ENCODE measurements around the gene RASD2. TPM values are rescaled to one million over a fixed set of nuclear protein-coding genes. Genes with fewer than 3 reads are reported as not detected.
"Not testable (repeated sequence)": the region's sequence is repeated elsewhere in the genome, so short reads cannot be mapped to it uniquely, and the experiment has no call there.

RASD2 gene
- total RNA-seq, 4 donors from 2014 or later: 1.8 to 5.4 (median 1.9) TPM

- TF ChIP-seq POLR2A (IDR thresholded peaks at IDR 0.05): no peak
- Histone ChIP-seq H3K4me1 (no peaks in the 10 kb centered on the region), H3K9me3 (no peaks in the 10 kb centered on the region), H3K27me3 (no peaks in the 10 kb centered on the region), H3K27ac (no peak overlapping the region), H3K36me3 (no peaks in the 10 kb centered on the region), H3K4me3 (no peak overlapping the region)
- intact Hi-C loops (cut with DNase I; ENCODE audit: low total_unique reads) (no loop called here), in situ Hi-C loops (cut with MboI; ENCODE audit: low sequenced_read_pairs in 4 of 4) (no loop called here)
- ATAC-seq (no peak), DNase-seq (no peak)
Observed at GRCh38 chr22:35506259-35506570, 34.4 kb upstream of the RASD2 start.

DNA sequence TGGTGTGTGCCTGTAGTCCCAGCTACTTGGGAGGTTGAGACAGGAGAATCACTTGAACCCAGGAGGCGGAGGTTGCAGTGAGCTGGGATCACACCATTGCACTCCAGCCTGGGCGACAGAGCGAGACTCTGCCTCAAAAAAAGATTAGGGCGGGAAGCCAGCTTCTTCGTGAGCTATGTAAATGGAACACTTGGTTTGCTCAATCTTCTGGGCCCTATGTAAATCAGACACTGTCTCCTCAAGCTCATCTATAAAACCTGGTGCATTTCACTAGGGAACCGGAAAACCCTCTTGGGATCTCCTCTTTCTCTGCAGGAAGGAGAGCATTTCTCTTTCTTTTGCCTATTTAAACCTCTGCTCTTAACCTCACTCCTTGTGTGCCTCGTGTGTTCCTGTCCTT is 32.8 kb upstream of the RASD2 start:
- H3K9me3 ChIP-seq; H3K4me3 ChIP-seq; DNase-seq; H3K4me1 ChIP-seq; H3K27me3 ChIP-seq; in situ Hi-C loops (cut with MboI; ENCODE audit: low sequenced_read_pairs in 4 of 4); H3K27ac ChIP-seq; ATAC-seq; H3K36me3 ChIP-seq; intact Hi-C loops (cut with DNase I; ENCODE audit: low total_unique reads): not testable (repeated sequence)

DNA sequence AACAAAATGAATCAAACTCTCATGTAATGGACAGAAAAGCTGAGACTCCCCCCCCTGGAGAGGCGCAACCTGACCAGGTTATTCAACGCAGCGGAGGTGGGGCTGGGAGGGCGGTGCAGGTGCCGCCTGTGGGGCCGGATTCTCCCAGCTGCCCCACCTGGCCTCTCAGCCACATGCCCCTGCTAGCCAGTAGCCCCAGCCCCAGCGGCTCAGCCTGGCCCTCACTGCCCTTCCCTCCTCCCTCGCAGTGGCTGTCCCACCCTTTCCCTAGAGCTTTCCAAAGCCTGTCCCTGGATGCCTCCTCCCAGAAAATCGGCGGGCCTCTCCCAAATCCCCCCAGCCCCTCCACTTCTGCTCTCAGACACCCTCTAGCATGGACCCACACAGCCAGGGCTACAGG is 31.2 kb upstream of the RASD2 start:
- in situ Hi-C loops (cut with MboI; ENCODE audit: low sequenced_read_pairs in 4 of 4): no loop called here
- no peaks in the 10 kb centered on the region for H3K9me3 ChIP-seq
- TF ChIP-seq, protein P1, sequence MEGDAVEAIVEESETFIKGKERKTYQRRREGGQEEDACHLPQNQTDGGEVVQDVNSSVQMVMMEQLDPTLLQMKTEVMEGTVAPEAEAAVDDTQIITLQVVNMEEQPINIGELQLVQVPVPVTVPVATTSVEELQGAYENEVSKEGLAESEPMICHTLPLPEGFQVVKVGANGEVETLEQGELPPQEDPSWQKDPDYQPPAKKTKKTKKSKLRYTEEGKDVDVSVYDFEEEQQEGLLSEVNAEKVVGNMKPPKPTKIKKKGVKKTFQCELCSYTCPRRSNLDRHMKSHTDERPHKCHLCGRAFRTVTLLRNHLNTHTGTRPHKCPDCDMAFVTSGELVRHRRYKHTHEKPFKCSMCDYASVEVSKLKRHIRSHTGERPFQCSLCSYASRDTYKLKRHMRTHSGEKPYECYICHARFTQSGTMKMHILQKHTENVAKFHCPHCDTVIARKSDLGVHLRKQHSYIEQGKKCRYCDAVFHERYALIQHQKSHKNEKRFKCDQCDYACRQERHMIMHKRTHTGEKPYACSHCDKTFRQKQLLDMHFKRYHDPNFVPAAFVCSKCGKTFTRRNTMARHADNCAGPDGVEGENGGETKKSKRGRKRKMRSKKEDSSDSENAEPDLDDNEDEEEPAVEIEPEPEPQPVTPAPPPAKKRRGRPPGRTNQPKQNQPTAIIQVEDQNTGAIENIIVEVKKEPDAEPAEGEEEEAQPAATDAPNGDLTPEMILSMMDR (IDR thresholded peaks at IDR 0.05 in 4 of 5, conservative IDR thresholded peaks at IDR 0.05 in 1 of 5): no peak
- no peak for TF ChIP-seq POLR2A (IDR thresholded peaks at IDR 0.05)
- intact Hi-C loops (cut with DNase I; ENCODE audit: low total_unique reads): no loop called here
- no peaks in the 10 kb centered on the region for H3K36me3 ChIP-seq
- no peak overlapping the region for H3K27ac ChIP-seq
- DNase-seq: no peak
- no peaks in the 10 kb centered on the region for H3K4me1 ChIP-seq
- H3K27me3 ChIP-seq: no peaks in the 10 kb centered on the region
- H3K4me3 ChIP-seq: no peak overlapping the region
- ATAC-seq: no peak

DNA sequence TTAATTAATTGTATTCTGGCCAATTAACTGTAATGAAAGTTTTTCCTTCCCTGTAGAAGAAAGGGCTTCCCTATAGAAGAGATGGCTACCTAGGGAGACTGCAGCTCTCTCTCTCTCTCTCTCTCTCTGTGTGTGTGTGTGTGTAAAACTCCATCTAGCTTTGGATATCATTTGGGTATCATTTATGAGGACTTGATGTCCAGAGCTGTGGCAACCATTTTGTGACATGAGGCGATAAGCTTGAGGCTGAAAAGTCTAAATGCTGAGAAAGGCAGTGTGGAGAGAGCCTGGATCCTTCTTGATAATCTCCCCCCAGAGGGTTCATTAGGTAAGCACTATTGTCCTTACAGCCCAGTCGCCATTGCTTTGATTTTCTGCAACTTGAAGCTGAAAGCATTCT is 30.7 kb upstream of the RASD2 start:
- H3K4me3 ChIP-seq: no peak overlapping the region
- no peak for ATAC-seq
- intact Hi-C loops (cut with DNase I; ENCODE audit: low total_unique reads): no loop called here
- H3K4me1 ChIP-seq: no peaks in the 10 kb centered on the region
- in situ Hi-C loops (cut with MboI; ENCODE audit: low sequenced_read_pairs in 4 of 4): no loop called here
- H3K36me3 ChIP-seq: no peaks in the 10 kb centered on the region
- H3K27ac ChIP-seq: no peak overlapping the region
- TF ChIP-seq, protein P1 (IDR thresholded peaks at IDR 0.05 in 4 of 5, conservative IDR thresholded peaks at IDR 0.05 in 1 of 5): no peak
- TF ChIP-seq POLR2A (IDR thresholded peaks at IDR 0.05): no peak
- no peaks in the 10 kb centered on the region for H3K9me3 ChIP-seq
- no peaks in the 10 kb centered on the region for H3K27me3 ChIP-seq
- DNase-seq: no peak

GRCh38 chr22:35510481-35510934 is 30.1 kb upstream of the RASD2 start:
- intact Hi-C loops (cut with DNase I; ENCODE audit: low total_unique reads) (no loop called here), in situ Hi-C loops (cut with MboI; ENCODE audit: low sequenced_read_pairs in 4 of 4) (no loop called here)
- Histone ChIP-seq H3K9me3 (no peaks in the 10 kb centered on the region), H3K27ac (no peak overlapping the region), H3K4me3 (no peak overlapping the region), H3K4me1 (no peaks in the 10 kb centered on the region), H3K36me3 (no peaks in the 10 kb centered on the region), H3K27me3 (no peaks in the 10 kb centered on the region)
- DNase-seq (no peak), ATAC-seq (no peak)
- TF ChIP-seq, protein P1 (IDR thresholded peaks at IDR 0.05 in 4 of 5, conservative IDR thresholded peaks at IDR 0.05 in 1 of 5): no peak
- TF ChIP-seq POLR2A (IDR thresholded peaks at IDR 0.05): no peak

DNA sequence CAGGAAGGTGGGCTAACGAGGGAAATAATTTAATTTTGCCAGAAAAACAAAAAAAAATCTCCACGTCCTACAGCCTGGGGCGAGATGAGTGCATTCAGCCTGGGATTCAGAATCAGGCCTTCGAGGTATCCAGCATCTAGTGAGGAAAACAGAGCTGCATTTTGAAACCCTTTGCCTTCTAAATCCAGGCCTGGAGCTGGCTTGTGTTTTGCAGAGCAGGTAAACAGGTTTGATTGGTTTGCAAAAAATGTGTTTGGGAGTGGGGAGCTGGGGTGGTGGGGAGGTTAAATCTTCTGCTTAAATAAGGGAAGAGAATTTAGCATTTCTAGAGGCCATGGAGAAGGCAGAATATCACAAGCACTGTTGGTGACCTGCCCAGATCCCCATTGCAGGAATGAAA is 29.7 kb upstream of the RASD2 start:
- DNase-seq (no peak), ATAC-seq (no peak)
- H3K27me3 ChIP-seq: no peaks in the 10 kb centered on the region
- no peaks in the 10 kb centered on the region for H3K36me3 ChIP-seq
- H3K4me1 ChIP-seq: no peaks in the 10 kb centered on the region
- no peak overlapping the region for H3K4me3 ChIP-seq
- no peak overlapping the region for H3K27ac ChIP-seq
- in situ Hi-C loops (cut with MboI; ENCODE audit: low sequenced_read_pairs in 4 of 4): no loop called here
- no peak for TF ChIP-seq POLR2A (IDR thresholded peaks at IDR 0.05)
- TF ChIP-seq, protein P1 (IDR thresholded peaks at IDR 0.05 in 4 of 5, conservative IDR thresholded peaks at IDR 0.05 in 1 of 5): no peak
- no peaks in the 10 kb centered on the region for H3K9me3 ChIP-seq
- intact Hi-C loops (cut with DNase I; ENCODE audit: low total_unique reads): no loop called here

Data from gastrocnemius medialis (tissue), 4 donors.